Measurements from ENCODE around the gene OSBPL10.

Gene OSBPL10

GRCh38 chr3:31747785-31748184 is 233.3 kb downstream of the OSBPL10 start:
- DNase-seq (ENCODE audit: low spot score): no peak
- TF ChIP-seq CTCF (IDR thresholded peaks at IDR 0.05; ENCODE audit: extremely low read depth, insufficient read depth, missing control alignments): no peak
- in situ Hi-C loops (cut with MboI; ENCODE audit: low pct_unique_long_range_greater_than_20kb, low sequenced_read_pairs, unreplicated experiment): no loop called here

- no peak for DNase-seq (ENCODE audit: low spot score)
- no peak for TF ChIP-seq CTCF (IDR thresholded peaks at IDR 0.05; ENCODE audit: extremely low read depth, insufficient read depth, missing control alignments)
- in situ Hi-C loops (cut with MboI; ENCODE audit: low pct_unique_long_range_greater_than_20kb, low sequenced_read_pairs, unreplicated experiment): no loop called here
Measured at GRCh38 chr3:31744913-31745312, 236.1 kb downstream of the OSBPL10 start.

- in situ Hi-C loops (cut with MboI; ENCODE audit: low pct_unique_long_range_greater_than_20kb, low sequenced_read_pairs, unreplicated experiment): no loop called here
- DNase-seq (ENCODE audit: low spot score): no peak
Measured at GRCh38 chr3:31743331-31744089, 237.6 kb downstream of the OSBPL10 start.

GRCh38 chr3:31740397-31740796 is 240.7 kb downstream of the OSBPL10 start:
- DNase-seq (ENCODE audit: low spot score): no peak
- no peak for TF ChIP-seq CTCF (IDR thresholded peaks at IDR 0.05; ENCODE audit: extremely low read depth, insufficient read depth, missing control alignments)
- in situ Hi-C loops (cut with MboI; ENCODE audit: low pct_unique_long_range_greater_than_20kb, low sequenced_read_pairs, unreplicated experiment): no loop called here

More at GRCh38 chr3:31743331-31744089, 237.6 kb downstream of the OSBPL10 start:
- no peak for TF ChIP-seq CTCF (IDR thresholded peaks at IDR 0.05; ENCODE audit: extremely low read depth, insufficient read depth, missing control alignments)

- no peak for DNase-seq (ENCODE audit: low spot score)
- in situ Hi-C loops (cut with MboI; ENCODE audit: low pct_unique_long_range_greater_than_20kb, low sequenced_read_pairs, unreplicated experiment): no loop called here
- no peak for TF ChIP-seq CTCF (IDR thresholded peaks at IDR 0.05; ENCODE audit: extremely low read depth, insufficient read depth, missing control alignments)
Measured at GRCh38 chr3:31738412-31738811, 242.7 kb downstream of the OSBPL10 start.

- in situ Hi-C loops (cut with MboI; ENCODE audit: low pct_unique_long_range_greater_than_20kb, low sequenced_read_pairs, unreplicated experiment): no loop called here
- no peak for DNase-seq (ENCODE audit: low spot score)
- TF ChIP-seq CTCF (IDR thresholded peaks at IDR 0.05; ENCODE audit: extremely low read depth, insufficient read depth, missing control alignments): no peak
Measured at GRCh38 chr3:31735667-31736066, 245.4 kb downstream of the OSBPL10 start.

All from GM13977 (cell line).